GM12878 (cell line): Measurements from ENCODE around the gene CCDC78. TPM values are rescaled to one million over a fixed set of nuclear protein-coding genes. Genes with fewer than 3 reads are reported as not detected.

ENCODE experiments used
- ATAC-seq: fragments of 200-7000 bp; cut with Tn5 transposase; 3 replicates; pipeline ENCODE4 v1.9.1; 2020; ENCODE audit warnings: mild to moderate bottlenecking, moderate library complexity
- BruUV-seq: library from RNA; stranded (reverse); fragments of 400-500 nt; replicated peaks from 2 replicates; lab custom pipeline; 2021; lab: Mats Ljungman, UMichigan
- CTCF ChIA-PET: fragments of 300-600 bp; sonication (Branson Sonifier 250); formaldehyde crosslinking; extraction: SDS; loops from one replicate; lab custom pipeline; 2021; ENCODE audit warnings: inconsistent platforms; lab: Yijun Ruan, JAX
- POLR2A ChIA-PET: fragments of 350-600 bp; formaldehyde crosslinking; extraction: SDS; loops from one replicate; lab custom pipeline; 2021; ENCODE audit warnings: inconsistent platforms; lab: Charles Lee
- RAD21 ChIA-PET: fragments of 300-600 bp; sonication (Branson Sonifier 250); formaldehyde crosslinking; loops from one replicate; lab custom pipeline; 2023; ENCODE audit warnings: antibody characterized with exemption; ENCODE audit not compliant: unreplicated experiment; lab: Charles Lee
- SMC1A ChIA-PET: fragments of 300-600 bp; sonication (Branson Sonifier 250); formaldehyde crosslinking; loops from one replicate; lab custom pipeline; 2023; ENCODE audit not compliant: unreplicated experiment, uncharacterized antibody; lab: Charles Lee
- DNase-seq: peaks from one replicate; pipeline ENCODE4 v3.0.0-alpha.2; 2011; ENCODE audit warnings: low read depth, low spot score
- FAIRE-seq: peaks from 3 replicates; lab custom pipeline; 2011; peaks lifted over from hg19 to GRCh38; lab: Jason Lieb, UNC
- H2AFZ ChIP-seq: 2 replicates; pipeline ENCODE4 v1.6.0; 2011; ENCODE audit warnings: low read depth, low read length, control low read depth; ENCODE audit not compliant: control insufficient read depth
- H3K27ac ChIP-seq: 2 replicates; pipeline ENCODE4 v1.5.1; 2011; ENCODE audit warnings: control low read depth; ENCODE audit not compliant: control insufficient read depth, insufficient read depth
- H3K27me3 ChIP-seq, 2 experiments: replicated peaks in 1 of 2; 2 replicates each; pipeline versions ENCODE4 v1.6.0 to v1.6.1; 2011; ENCODE audit warnings: low read length in 1 of 2; ENCODE audit not compliant: control insufficient read depth in 2 of 2, insufficient read depth in 2 of 2
- H3K36me3 ChIP-seq, 2 experiments: 2 replicates each; pipeline ENCODE4 v1.5.1; 2011; ENCODE audit warnings: low read length in 1 of 2; ENCODE audit not compliant: control insufficient read depth in 2 of 2, insufficient read depth in 2 of 2
- H3K4me1 ChIP-seq: 2 replicates; pipeline ENCODE4 v1.6.1; 2011; ENCODE audit warnings: mild to moderate bottlenecking, low read length, moderate library complexity, mixed read lengths; ENCODE audit not compliant: control insufficient read depth, insufficient read depth
- H3K4me2 ChIP-seq: 2 replicates; pipeline ENCODE4 v1.6.0; 2011; ENCODE audit warnings: control low read depth; ENCODE audit not compliant: control insufficient read depth, insufficient read depth
- H3K4me3 ChIP-seq: fragments of 200-600 bp; sonication (generic); 2 replicates; pipeline ENCODE4 v1.5.1; 2016
- H3K79me2 ChIP-seq: 2 replicates; pipeline ENCODE4 v1.6.0; 2011; ENCODE audit warnings: low read length; ENCODE audit not compliant: control insufficient read depth, insufficient read depth
- H3K9ac ChIP-seq: 2 replicates; pipeline ENCODE4 v1.8.0; 2011; ENCODE audit warnings: low read length, control low read depth, mixed read lengths; ENCODE audit not compliant: control insufficient read depth, insufficient read depth
- H3K9me3 ChIP-seq: replicated peaks from 3 replicates; pipeline ENCODE4 v1.5.1; 2011; ENCODE audit warnings: mild to moderate bottlenecking, low read length; ENCODE audit not compliant: control insufficient read depth, insufficient read depth
- H4K20me1 ChIP-seq: 2 replicates; pipeline ENCODE4 v1.6.0; 2011; ENCODE audit not compliant: control insufficient read depth, insufficient read depth
- BACH1 ChIP-seq: fragments of 450-650 bp; IDR thresholded peaks from 2 replicates; pipeline ENCODE4 v1.6.1; 2017; ENCODE audit warnings: mild to moderate bottlenecking, borderline replicate concordance
- CBFB ChIP-seq: IDR thresholded peaks from 2 replicates; pipeline ENCODE4 v1.6.1; 2016; ENCODE audit warnings: antibody characterized with exemption, low read depth
- CEBPB ChIP-seq, 2 experiments: fragments of 150-350 bp in 1 of 2; IDR thresholded peaks; 2 replicates each; pipeline ENCODE4 v1.6.1; 2012 to 2014; ENCODE audit warnings: low read depth in 2 of 2, low read length in 2 of 2, borderline replicate concordance in 1 of 2, inconsistent platforms in 1 of 2
- CHD4 ChIP-seq: fragments of 200-600 bp; sonication (generic); IDR thresholded peaks from 2 replicates; pipeline ENCODE4 v1.6.1; 2016; ENCODE audit warnings: mild to moderate bottlenecking
- GABPA ChIP-seq: IDR thresholded peaks from 2 replicates; pipeline ENCODE4 v1.6.1; 2014; ENCODE audit warnings: antibody characterized with exemption, low read depth, mild to moderate bottlenecking, inconsistent platforms
- HCFC1 ChIP-seq: fragments of 150-350 bp; IDR thresholded peaks from 2 replicates; pipeline ENCODE4 v1.6.1; 2014; ENCODE audit warnings: low read length
- HDAC2 ChIP-seq: fragments of 200-600 bp; sonication (generic); IDR thresholded peaks from 2 replicates; pipeline ENCODE4 v1.6.1; 2017
- JUNB ChIP-seq: IDR thresholded peaks from 2 replicates; pipeline ENCODE4 v1.6.1; 2016; ENCODE audit warnings: antibody characterized with exemption, mild to moderate bottlenecking
- KLF5 ChIP-seq: fragments of 450-650 bp; IDR thresholded peaks from 2 replicates; pipeline ENCODE4 v1.6.1; 2014; ENCODE audit warnings: mild to moderate bottlenecking; ENCODE audit not compliant: partially characterized antibody
- MEF2A ChIP-seq: IDR thresholded peaks from 2 replicates; pipeline ENCODE4 v1.6.1; 2011; ENCODE audit warnings: low read depth, mild to moderate bottlenecking, low read length, moderate library complexity; ENCODE audit not compliant: insufficient read depth
- MTA2 ChIP-seq: fragments of 450-650 bp; IDR thresholded peaks from 2 replicates; pipeline ENCODE4 v1.6.1; 2016; ENCODE audit warnings: low read depth, mild to moderate bottlenecking, moderate library complexity
- RELA ChIP-seq: fragments of 450-650 bp; IDR thresholded peaks from 2 replicates; pipeline ENCODE4 v1.8.0; 2014; ENCODE audit warnings: borderline replicate concordance; ENCODE audit not compliant: partially characterized antibody
- SREBF2 ChIP-seq: IDR thresholded peaks from 2 replicates; pipeline ENCODE4 v1.6.1; 2012; ENCODE audit warnings: mild to moderate bottlenecking, low read length
- TCF12 ChIP-seq: IDR thresholded peaks from 2 replicates; pipeline ENCODE4 v1.6.1; 2011; ENCODE audit warnings: low read depth, mild to moderate bottlenecking, low read length
- WGBS: methylation state at CpG from one replicate; pipeline ENCODE4 v1.1.6; 2016; ENCODE audit warnings: low lambda C conversion rate; ENCODE audit not compliant: insufficient replicate concordance, insufficient coverage; ENCODE audit errors: missing lambda C conversion rate; 5-methylcytosine and 5-hydroxymethylcytosine counted together
- in situ Hi-C: fragments of 300-500 bp; cut with MboI; formaldehyde crosslinking; loops from 9 replicates; pipeline ENCODE4 v1.14.3; 2018; ENCODE audit warnings: mixed read lengths
- intact Hi-C: fragments of 100-400 bp; cut with micrococcal nuclease; formaldehyde crosslinking; loops from one replicate; pipeline ENCODE4 v1.14.2; 2022; ENCODE audit not compliant: unreplicated experiment
- polyA plus RNA-seq, 11 experiments: library from polyadenylated mRNA; depleted of rRNA in 4 of 11; unstranded in 6 of 11; stranded (reverse) in 5 of 11; fragments of >200 nt; fragmentation: Nextera tagmentation in 4 of 11; fragmentation: Illumina TruSeq in 1 of 11; extraction: Ambion mirVana in 4 of 11; extraction: Trizol in 1 of 11; gene quantifications; 1 replicate in 1 of 11; 2 replicates in 10 of 11; pipeline versions ENCODE4 v1.2.1 to v1.2.3, GENCODE V29; 2011 to 2016; ENCODE audit warnings: inconsistent platforms in 2 of 11, missing spikeins in 2 of 11, low read depth in 1 of 11
- total RNA-seq, 4 experiments: library from RNA; depleted of rRNA in 3 of 4; stranded (reverse); fragments of >200 nt in 3 of 4; fragmentation: Illumina TruSeq in 1 of 4; extraction: Trizol in 1 of 4; gene quantifications; 2 replicates each; pipeline versions ENCODE4 v1.2.1 to v1.2.3, GENCODE V29; 2013 to 2021
- TF ChIP-seq, protein P1 (sequence below): fragments of 450-650 bp; IDR thresholded peaks from 2 replicates; pipeline ENCODE4 v1.6.1; 2017; ENCODE audit warnings: antibody characterized with exemption, mild to moderate bottlenecking, moderate library complexity
- TF ChIP-seq, protein P2 (sequence below): IDR thresholded peaks from 2 replicates; pipeline ENCODE4 v1.6.1; 2012; ENCODE audit warnings: low read depth, low read length, improper control_type of control experiment
- TF ChIP-seq, protein P3 (sequence below): IDR thresholded peaks from 2 replicates; pipeline ENCODE4 v1.6.1; 2012; ENCODE audit warnings: low read depth, low read length, improper control_type of control experiment

The CCDC78 gene
- total and polyA plus RNA-seq, 10 of the 15 experiments (the other 5 are each of a cell fraction or from before 2014, with no cell fraction given), result 0.10 to 26.2 (median 5.4) TPM

DNA sequence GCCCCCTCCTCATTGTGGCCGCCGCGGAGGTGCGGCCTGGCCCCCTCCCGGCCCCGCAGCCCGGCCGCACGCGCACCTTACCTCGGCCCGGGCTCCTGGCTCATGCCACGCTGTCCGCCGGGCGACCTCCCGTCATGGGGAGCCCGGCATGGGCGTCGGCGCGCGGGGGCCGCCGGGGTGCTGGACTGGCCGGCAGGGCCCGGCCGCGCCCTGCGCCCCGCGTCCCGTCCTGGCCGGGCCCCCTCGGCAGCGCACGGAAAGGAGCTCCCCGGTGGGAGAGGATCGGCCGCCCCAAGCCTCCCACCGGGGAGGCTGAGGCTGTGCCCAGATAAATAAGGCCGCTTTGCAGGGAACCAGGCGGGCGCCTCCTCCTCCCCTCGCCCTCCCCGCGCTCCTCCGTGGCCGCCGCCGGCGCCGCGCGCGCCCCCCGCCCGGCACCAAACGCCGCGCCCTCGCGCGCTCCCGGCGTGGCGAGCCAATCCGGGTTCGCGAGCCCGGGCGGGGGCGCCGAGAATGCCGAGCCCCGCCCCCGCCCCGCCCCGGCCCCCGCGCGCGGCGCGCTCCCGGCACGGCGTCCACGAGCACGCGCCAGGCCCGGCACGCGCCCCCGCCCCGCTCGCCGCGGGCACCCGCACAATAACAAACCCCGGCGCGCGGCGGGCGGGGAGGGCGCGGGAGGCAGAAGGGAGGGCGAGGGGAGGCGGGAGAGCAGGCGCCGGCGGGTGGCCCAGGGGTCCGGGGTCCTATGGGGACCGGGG lies 20.6 kb downstream of the CCDC78 start, which contains the start of gene FBXL16:
Gene FBXL16, minus strand, starts transcription at position 371 of the 758 bp plus-strand sequence. CDS start 8,396 bp downstream, outside the sequence.
- Histone ChIP-seq H3K27me3 (peaks cover 0 to 11% of the 10 kb centered on the region in 2 experiments; a peak in 2 of 4 replicates), H4K20me1 (no peaks in the 10 kb centered on the region), H2AFZ (no peak within 1 kb of the TSS), H3K27ac (no peak within 1 kb of the TSS), H3K4me3 (no peak within 1 kb of the TSS), H3K9me3 (no peaks in the 10 kb centered on the region), H3K36me3 (no peaks in the 10 kb centered on the region), H3K9ac (no peak within 1 kb of the TSS), H3K4me2 (no peak within 1 kb of the TSS), H3K79me2 (no peaks in the 10 kb centered on the region), H3K4me1 (no peaks in the 10 kb centered on the region)
- intact Hi-C loops (no loop called here), in situ Hi-C loops (no loop called here)
- ChIA-PET SMC1A (no interaction called here), CTCF (no interaction called here), POLR2A (no interaction called here), RAD21 (no interaction called here)
- WGBS, result 18% methylated on average over 33 of the region's 115 CpGs
- DNase-seq (no peak), ATAC-seq (no peak), FAIRE-seq (no peak)
- no TSS peak for BruUV-seq
- TF ChIP-seq HCFC1, result no peak
- TF ChIP-seq CBFB, result no peak
- TF ChIP-seq CHD4, result no peak
- TF ChIP-seq, protein P1, sequence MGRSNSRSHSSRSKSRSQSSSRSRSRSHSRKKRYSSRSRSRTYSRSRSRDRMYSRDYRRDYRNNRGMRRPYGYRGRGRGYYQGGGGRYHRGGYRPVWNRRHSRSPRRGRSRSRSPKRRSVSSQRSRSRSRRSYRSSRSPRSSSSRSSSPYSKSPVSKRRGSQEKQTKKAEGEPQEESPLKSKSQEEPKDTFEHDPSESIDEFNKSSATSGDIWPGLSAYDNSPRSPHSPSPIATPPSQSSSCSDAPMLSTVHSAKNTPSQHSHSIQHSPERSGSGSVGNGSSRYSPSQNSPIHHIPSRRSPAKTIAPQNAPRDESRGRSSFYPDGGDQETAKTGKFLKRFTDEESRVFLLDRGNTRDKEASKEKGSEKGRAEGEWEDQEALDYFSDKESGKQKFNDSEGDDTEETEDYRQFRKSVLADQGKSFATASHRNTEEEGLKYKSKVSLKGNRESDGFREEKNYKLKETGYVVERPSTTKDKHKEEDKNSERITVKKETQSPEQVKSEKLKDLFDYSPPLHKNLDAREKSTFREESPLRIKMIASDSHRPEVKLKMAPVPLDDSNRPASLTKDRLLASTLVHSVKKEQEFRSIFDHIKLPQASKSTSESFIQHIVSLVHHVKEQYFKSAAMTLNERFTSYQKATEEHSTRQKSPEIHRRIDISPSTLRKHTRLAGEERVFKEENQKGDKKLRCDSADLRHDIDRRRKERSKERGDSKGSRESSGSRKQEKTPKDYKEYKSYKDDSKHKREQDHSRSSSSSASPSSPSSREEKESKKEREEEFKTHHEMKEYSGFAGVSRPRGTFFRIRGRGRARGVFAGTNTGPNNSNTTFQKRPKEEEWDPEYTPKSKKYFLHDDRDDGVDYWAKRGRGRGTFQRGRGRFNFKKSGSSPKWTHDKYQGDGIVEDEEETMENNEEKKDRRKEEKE, result no peak
- TF ChIP-seq CEBPB (IDR thresholded peaks at IDR 0.05; ENCODE audit: borderline replicate concordance in 1 of 2, low read depth in 2 of 2, low read length in 2 of 2), result no peak
- no peak for TF ChIP-seq JUNB
- no peak for TF ChIP-seq TCF12
- no peak for TF ChIP-seq BACH1
- TF ChIP-seq HDAC2, result no peak
- TF ChIP-seq SREBF2, result no peak
- TF ChIP-seq MTA2, result no peak
- TF ChIP-seq, protein P2, sequence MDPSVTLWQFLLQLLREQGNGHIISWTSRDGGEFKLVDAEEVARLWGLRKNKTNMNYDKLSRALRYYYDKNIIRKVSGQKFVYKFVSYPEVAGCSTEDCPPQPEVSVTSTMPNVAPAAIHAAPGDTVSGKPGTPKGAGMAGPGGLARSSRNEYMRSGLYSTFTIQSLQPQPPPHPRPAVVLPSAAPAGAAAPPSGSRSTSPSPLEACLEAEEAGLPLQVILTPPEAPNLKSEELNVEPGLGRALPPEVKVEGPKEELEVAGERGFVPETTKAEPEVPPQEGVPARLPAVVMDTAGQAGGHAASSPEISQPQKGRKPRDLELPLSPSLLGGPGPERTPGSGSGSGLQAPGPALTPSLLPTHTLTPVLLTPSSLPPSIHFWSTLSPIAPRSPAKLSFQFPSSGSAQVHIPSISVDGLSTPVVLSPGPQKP, result no peak
- no peak for TF ChIP-seq RELA
- TF ChIP-seq GABPA, result no peak
- TF ChIP-seq KLF5, result no peak
- TF ChIP-seq MEF2A, result no peak
- TF ChIP-seq, protein P3, sequence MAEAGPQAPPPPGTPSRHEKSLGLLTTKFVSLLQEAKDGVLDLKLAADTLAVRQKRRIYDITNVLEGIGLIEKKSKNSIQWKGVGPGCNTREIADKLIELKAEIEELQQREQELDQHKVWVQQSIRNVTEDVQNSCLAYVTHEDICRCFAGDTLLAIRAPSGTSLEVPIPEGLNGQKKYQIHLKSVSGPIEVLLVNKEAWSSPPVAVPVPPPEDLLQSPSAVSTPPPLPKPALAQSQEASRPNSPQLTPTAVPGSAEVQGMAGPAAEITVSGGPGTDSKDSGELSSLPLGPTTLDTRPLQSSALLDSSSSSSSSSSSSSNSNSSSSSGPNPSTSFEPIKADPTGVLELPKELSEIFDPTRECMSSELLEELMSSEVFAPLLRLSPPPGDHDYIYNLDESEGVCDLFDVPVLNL, result no peak
